Measurements from ENCODE around the gene MELK.
A peak's percentile ranks its signal among the peaks of the same experiment; 100 is the strongest.

DNA sequence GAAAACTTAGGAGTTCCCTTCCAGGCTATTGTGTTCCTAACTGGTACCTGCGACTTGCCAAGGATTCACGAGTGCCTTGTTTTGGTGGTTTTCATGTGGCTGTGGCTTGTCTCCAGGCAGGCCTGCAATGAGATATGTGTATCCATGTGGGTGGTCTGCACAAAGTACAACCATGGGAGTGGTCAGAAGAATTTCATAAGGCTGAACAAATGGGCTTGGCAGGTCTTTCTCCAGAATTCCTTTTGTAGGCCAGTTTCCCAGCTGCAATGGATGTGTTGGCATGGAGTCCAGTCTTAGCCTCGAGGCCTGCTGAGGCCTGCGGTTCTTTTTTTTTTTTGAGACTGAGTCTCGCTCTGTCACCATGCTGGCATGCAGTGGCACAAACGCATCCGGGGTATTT is 28.8 kb upstream of the MELK start:
- TF ChIP-seq CTCF (IDR thresholded peaks at IDR 0.05) = no peak
- TF ChIP-seq POLR2AphosphoS5 (IDR thresholded peaks at IDR 0.05) = peak in 1 of 3 donors; percentile 40

Measured in breast epithelium (tissue), 3 donors.